Activated T-cell treated with anti-CD3 and anti-CD28 coated beads, Interleukin-2, amount 50 U/mL, for 72 hours (primary cell): ENCODE data around the gene AIG1. TPM values are rescaled to one million over a fixed set of nuclear protein-coding genes. Genes with fewer than 3 reads are reported as not detected.

Experiments
- ATAC-seq, 2 donors: fragments of 150-1000 bp; cut with Tn5 transposase; replicated peaks in 1 of 2; 2 replicates each; pipeline ENCODE4 v1.10.0; 2021; ENCODE audit warnings: moderate library complexity in 2 of 2, mild to moderate bottlenecking in 1 of 2
- DNase-seq, 2 donors: peaks; one replicate each; pipeline ENCODE4 v3.0.0; 2021 to 2022; ENCODE audit warnings: mixed read lengths in 1 of 2
- H3K27ac Mint-ChIP-seq: one replicate; pipeline ENCODE4 v1.8.0; 2022; ENCODE audit warnings: mild to moderate bottlenecking, moderate library complexity, mixed read lengths
- H3K27me3 Mint-ChIP-seq: one replicate; pipeline ENCODE4 v1.8.0; 2022; ENCODE audit warnings: low read depth, mixed read lengths
- H3K36me3 Mint-ChIP-seq, 2 donors: one replicate each; pipeline ENCODE4 v1.8.0; 2022; ENCODE audit warnings: mixed read lengths in 2 of 2, mild to moderate bottlenecking in 1 of 2; ENCODE audit not compliant: insufficient read depth in 2 of 2
- H3K4me1 Mint-ChIP-seq: one replicate; pipeline ENCODE4 v1.8.0; 2022; ENCODE audit warnings: low read depth, mixed read lengths
- H3K4me3 Mint-ChIP-seq, 2 donors: one replicate each; pipeline ENCODE4 v1.8.0; 2022; ENCODE audit warnings: mild to moderate bottlenecking in 2 of 2, mixed read lengths in 2 of 2, moderate library complexity in 2 of 2
- H3K9me3 Mint-ChIP-seq, 2 donors: one replicate each; pipeline ENCODE4 v1.8.0; 2022; ENCODE audit warnings: mixed read lengths in 2 of 2
- total RNA-seq, 2 donors: library from RNA; stranded (reverse); gene quantifications; one replicate each; pipeline ENCODE4 v1.2.3, GENCODE V29; 2022

The AIG1 gene
- total RNA-seq, 2 donors from 2014 or later: 23.8 to 28.2 TPM

DNA sequence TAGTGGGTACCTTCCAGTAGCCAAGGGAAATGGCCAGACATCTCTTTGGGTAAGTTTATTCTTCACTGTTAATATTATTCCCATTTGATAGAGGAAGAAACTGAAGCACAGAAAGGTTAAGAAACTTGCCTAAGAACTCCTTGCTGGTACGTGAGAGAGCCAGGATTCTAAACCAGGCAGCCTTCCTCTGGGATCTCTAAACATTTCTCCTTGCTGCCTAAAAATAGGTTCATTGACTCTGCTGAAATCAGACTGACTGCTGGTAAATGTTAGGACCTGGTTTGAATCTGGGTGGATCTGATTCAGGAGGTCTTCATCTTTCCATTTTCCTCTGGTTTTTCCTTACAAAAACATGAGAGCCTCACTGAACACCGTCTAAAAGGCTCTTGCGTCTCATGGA lies 186.9 kb downstream of the AIG1 start:
- DNase-seq: no peak
- H3K4me1 Mint-ChIP-seq: peaks cover 10% of the 10 kb centered on the region
- no peaks in the 10 kb centered on the region for H3K9me3 Mint-ChIP-seq
- no peak for ATAC-seq
- no peaks in the 10 kb centered on the region for H3K36me3 Mint-ChIP-seq
- H3K27ac Mint-ChIP-seq: no peak overlapping the region
- no peak overlapping the region for H3K4me3 Mint-ChIP-seq
- no peaks in the 10 kb centered on the region for H3K27me3 Mint-ChIP-seq

DNA sequence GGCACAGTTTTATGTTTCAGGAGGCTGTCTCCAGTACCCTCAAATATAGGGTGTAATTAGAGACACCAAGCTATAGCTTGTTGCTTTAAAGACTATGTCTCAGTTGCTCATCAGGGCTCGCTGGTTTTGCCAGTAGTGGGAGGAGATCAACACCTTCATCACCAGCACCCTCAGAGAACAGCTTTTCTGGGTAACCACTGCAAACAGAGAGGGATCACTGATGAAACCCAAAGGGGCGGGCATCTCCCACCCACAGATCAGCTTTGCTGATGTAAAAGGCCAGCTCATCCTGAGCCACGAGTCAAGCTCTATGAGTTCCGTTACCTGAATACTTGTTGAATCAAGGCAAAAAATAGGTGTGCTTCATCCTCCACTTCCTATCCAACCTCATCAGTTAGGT lies 187.7 kb downstream of the AIG1 start:
- no peaks in the 10 kb centered on the region for H3K9me3 Mint-ChIP-seq
- peak; percentile 47 to 57 for DNase-seq

DNA sequence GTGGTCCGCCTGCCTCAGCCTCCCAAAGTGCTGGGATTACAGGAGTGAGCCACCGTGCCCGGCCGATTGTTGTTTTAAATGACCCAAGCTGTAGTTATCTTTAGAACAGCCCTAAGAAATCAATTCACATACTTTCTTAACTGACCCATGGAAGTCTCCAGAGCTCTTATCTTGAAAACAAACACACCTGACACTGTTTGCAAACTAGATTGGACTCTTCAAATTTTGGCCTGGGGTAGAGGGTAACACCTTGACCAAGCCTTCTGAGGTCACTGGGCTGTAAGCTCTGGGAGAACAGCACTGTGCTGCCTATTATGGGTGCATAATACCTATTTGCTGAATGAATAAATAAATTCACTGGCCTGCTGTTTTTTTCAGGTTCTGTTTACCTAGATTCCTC lies 190.6 kb downstream of the AIG1 start:
- DNase-seq (no peak), ATAC-seq (no peak)
- Mint-ChIP-seq H3K27me3 (no peaks in the 10 kb centered on the region), H3K36me3 (no peaks in the 10 kb centered on the region), H3K9me3 (no peaks in the 10 kb centered on the region), H3K27ac (no peak overlapping the region), H3K4me3 (no peak overlapping the region), H3K4me1 (peaks cover 10% of the 10 kb centered on the region)

More for the DNA sequence above, 187.7 kb downstream of the AIG1 start:
- peak; percentile 96 to 97 for ATAC-seq
- peak overlapping the region in 1 of 2 donors; percentile 49 for H3K4me3 Mint-ChIP-seq
- no peaks in the 10 kb centered on the region for H3K36me3 Mint-ChIP-seq
- H3K27me3 Mint-ChIP-seq: no peaks in the 10 kb centered on the region
- H3K4me1 Mint-ChIP-seq: peaks cover 10% of the 10 kb centered on the region
- no peak overlapping the region for H3K27ac Mint-ChIP-seq

DNA sequence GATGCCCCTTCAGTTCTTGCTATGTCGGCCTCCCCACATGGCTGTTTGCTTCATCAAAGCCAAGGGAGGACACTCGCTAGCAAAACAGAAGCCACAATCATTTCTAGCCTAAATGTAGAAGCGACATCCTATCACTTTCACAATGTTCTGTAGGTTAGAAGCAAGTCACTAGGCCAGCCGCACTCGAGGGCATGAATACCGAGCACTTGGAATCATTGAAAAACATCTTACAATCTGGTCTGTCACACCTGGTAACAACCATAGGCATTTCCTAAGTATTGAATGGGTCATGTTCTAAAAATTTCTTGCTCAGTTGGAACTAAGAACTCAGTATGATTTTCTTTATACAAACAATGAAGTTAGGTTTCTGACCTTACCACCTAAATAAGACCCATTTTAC lies 192.3 kb downstream of the AIG1 start:
- H3K4me1 Mint-ChIP-seq: peaks cover 9% of the 10 kb centered on the region
- no peak for ATAC-seq
- H3K27me3 Mint-ChIP-seq: no peaks in the 10 kb centered on the region
- no peaks in the 10 kb centered on the region for H3K9me3 Mint-ChIP-seq
- H3K36me3 Mint-ChIP-seq: no peaks in the 10 kb centered on the region
- no peak overlapping the region for H3K4me3 Mint-ChIP-seq
- no peak overlapping the region for H3K27ac Mint-ChIP-seq
- DNase-seq: no peak

DNA sequence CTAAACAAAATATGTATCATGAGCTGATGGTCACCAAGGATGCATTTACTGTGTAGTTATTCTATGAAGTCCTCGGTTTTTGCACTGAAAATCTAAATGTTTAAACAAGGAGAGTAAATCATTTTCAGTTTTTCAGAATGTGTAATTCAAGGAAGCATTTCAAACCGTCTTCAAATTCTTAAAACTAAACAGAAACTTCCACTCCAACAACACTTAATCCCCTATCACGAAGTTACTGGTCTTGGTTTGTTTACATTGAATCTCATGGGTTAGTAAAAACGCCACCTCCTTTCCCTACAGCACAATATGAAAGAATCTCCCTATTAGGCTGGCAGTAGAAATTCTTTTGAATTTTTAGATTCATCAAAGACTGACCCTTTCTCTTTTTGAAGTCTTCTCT lies 192.9 kb downstream of the AIG1 start:
- H3K4me3 Mint-ChIP-seq: no peak overlapping the region
- no peak overlapping the region for H3K27ac Mint-ChIP-seq

DNA sequence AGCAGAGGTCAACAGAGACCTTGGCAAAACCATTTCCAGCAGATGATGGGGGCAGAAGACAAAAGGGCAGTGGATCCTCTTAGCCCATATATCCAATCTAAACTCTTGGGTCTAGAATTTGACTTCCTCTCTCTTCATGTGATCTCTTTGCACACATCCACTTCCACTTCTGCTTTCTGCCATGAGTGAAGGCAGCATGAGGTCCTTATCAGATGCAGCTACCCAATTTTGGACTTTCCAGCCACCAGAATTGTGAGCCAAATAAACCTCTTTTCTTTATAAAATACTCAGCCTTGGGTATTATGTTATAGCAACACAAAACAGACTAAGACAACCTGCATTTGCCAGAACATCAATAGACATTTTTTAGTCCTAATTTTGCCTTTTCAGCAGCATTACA lies 198.3 kb downstream of the AIG1 start:
- Mint-ChIP-seq H3K9me3 (peaks cover 2 to 8% of the 10 kb centered on the region in 2 donors), H3K27ac (no peak overlapping the region), H3K36me3 (peaks cover 2 to 8% of the 10 kb centered on the region in 2 donors), H3K27me3 (no peaks in the 10 kb centered on the region), H3K4me3 (no peak overlapping the region), H3K4me1 (no peaks in the 10 kb centered on the region)
- no peak for ATAC-seq
- DNase-seq: no peak

More for the DNA sequence above, 192.9 kb downstream of the AIG1 start:
- H3K36me3 Mint-ChIP-seq: no peaks in the 10 kb centered on the region
- ATAC-seq (no peak), DNase-seq (no peak)
- H3K27me3 Mint-ChIP-seq: no peaks in the 10 kb centered on the region
- peaks cover 0 to 3% of the 10 kb centered on the region in 2 donors for H3K9me3 Mint-ChIP-seq
- peaks cover 2% of the 10 kb centered on the region for H3K4me1 Mint-ChIP-seq

DNA sequence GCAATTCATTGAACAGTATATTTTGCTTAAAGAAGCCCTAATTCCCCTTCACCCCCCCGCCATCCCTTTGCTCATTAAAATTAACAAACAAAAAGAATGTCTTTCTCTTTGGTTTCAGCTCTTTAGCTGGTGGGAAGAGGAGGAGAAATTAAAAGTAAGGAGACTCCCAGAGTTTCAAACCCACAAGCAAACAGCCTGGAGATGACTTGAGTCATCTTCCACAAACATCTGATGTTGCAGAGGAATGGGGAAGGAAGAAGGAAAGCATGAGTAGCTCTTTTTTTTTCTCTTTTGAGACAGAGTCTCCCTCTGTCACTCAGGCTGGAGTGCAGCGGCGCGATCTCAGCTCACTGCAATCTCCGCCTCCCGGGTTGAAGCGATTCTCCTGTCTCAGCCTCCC lies 200.2 kb downstream of the AIG1 start:
- no peak overlapping the region for H3K4me3 Mint-ChIP-seq
- ATAC-seq (no peak), DNase-seq (no peak)
- H3K27me3 Mint-ChIP-seq: no peaks in the 10 kb centered on the region
- peaks cover 2 to 8% of the 10 kb centered on the region in 2 donors for H3K9me3 Mint-ChIP-seq
- H3K36me3 Mint-ChIP-seq: peaks cover 2 to 8% of the 10 kb centered on the region in 2 donors
- no peak overlapping the region for H3K27ac Mint-ChIP-seq
- no peaks in the 10 kb centered on the region for H3K4me1 Mint-ChIP-seq

DNA sequence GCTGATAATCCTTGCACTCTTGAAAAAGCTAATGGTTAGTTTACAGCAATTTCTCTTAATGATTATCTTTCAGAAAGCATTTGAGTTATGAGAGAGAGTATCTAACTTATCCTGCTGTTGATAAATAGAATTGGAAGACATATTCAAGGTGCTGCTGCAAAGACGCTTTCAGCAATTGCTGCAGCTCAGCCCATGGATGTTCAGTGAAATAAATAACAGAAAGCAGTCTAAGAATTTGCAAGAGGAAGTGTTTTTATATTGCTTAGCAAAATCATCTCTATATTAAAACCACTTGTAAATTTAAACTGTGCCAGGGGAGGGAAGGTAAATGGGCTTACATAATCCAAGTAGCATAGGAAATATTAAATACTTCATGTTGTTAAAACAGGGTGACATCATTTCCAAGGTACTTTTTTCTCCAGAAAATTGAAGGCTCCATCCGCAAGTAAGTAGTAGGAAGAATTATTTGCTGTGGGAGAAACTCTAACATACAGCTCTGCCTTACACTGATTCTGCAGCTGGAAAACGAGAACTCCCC lies 201.3 kb downstream of the AIG1 start:
- DNase-seq: no peak
- ATAC-seq: no peak
- no peak overlapping the region for H3K4me3 Mint-ChIP-seq
- H3K4me1 Mint-ChIP-seq: no peaks in the 10 kb centered on the region
- peaks cover 2 to 8% of the 10 kb centered on the region in 2 donors for H3K9me3 Mint-ChIP-seq
- peak overlapping the region; percentile 66 for H3K27ac Mint-ChIP-seq
- no peaks in the 10 kb centered on the region for H3K27me3 Mint-ChIP-seq
- peaks cover 2 to 8% of the 10 kb centered on the region in 2 donors for H3K36me3 Mint-ChIP-seq

DNA sequence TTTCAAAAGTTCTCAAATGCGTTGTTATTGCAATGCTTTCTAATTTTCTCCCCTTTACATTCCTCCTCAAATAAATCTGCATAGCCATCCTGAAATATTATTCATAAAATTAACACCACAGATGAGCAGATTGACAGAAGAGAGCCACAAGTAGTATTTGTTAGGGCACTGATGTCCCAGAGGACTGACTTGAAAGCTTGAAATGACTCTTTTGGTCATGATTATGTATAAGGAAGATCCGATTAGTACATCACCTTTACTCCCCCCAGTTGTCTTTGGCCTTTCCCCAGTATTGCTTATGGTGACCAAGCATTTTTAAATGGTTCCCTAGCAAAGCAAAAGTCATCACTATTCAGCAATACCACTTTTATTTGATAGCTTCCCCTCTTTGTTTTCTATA lies 202.2 kb downstream of the AIG1 start:
- Mint-ChIP-seq H3K36me3 (peaks cover 2 to 8% of the 10 kb centered on the region in 2 donors), H3K4me3 (no peak overlapping the region), H3K27me3 (no peaks in the 10 kb centered on the region), H3K4me1 (no peaks in the 10 kb centered on the region), H3K9me3 (peaks cover 2 to 8% of the 10 kb centered on the region in 2 donors), H3K27ac (no peak overlapping the region)
- DNase-seq: no peak
- ATAC-seq: no peak

DNA sequence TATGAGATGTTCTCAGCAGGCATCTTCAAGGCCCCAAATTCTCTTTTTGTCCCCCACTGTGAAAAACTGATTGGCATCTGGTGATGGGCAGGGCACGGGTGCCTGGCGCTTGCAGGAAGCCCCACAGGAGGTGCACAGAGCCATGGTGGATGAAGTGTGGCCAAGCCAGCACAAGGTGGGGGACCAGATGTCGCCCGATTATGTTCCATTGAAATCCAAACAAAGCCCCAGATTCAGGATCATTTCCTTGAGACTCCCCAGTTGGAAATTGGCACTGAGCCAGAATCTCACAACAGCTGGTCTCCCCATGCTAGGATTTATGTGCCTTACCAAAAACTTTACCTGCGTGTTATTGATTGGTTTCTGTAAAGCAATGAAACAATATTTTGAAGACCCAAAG lies 203.7 kb downstream of the AIG1 start:
- Mint-ChIP-seq H3K27me3 (no peaks in the 10 kb centered on the region), H3K9me3 (peaks cover 0 to under 1% of the 10 kb centered on the region in 2 donors), H3K4me3 (no peak overlapping the region), H3K36me3 (peaks cover 0 to 3% of the 10 kb centered on the region in 2 donors), H3K4me1 (no peaks in the 10 kb centered on the region), H3K27ac (no peak overlapping the region)
- no peak for DNase-seq
- no peak for ATAC-seq

DNA sequence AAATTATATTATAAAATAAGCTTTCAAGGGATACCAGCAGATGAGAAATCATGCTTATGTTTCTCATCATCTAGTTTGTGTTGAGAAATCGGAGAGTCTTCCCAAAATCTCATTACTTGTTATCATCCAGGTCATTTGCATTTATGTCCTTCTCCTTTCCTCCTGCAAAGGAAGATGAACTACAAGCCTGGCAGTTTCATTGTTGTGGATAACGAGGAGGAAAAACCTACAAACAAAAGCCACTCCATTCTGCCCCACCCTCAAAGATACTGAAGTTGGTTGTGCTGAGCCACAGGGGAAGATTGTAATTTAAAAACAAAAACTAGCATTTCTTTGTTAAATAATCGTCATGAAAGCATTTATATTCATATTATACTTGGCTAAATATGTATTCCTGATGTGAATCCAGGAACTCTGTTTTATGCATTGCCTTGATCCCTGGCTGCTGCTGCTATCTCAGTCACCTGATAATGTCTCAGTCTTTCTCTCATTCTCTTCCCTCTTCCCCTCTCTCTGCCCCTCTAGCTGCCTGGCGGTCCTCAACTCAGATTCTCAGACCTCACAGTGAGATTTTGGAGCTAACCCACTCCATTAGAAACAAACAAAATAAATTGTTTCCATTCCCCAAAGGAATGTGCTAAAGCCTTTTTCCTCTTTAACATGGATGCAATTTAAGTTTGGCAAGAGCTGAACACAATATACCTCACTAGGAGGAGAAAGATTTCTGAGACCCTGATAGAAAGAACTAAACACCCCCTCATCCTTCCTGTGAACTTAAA lies 204.5 kb downstream of the AIG1 start:
- H3K27ac Mint-ChIP-seq: no peak overlapping the region
- H3K4me1 Mint-ChIP-seq: no peaks in the 10 kb centered on the region
- no peak overlapping the region for H3K4me3 Mint-ChIP-seq
- DNase-seq (no peak), ATAC-seq (no peak)
- no peaks in the 10 kb centered on the region for H3K36me3 Mint-ChIP-seq
- H3K9me3 Mint-ChIP-seq: no peaks in the 10 kb centered on the region
- no peaks in the 10 kb centered on the region for H3K27me3 Mint-ChIP-seq

DNA sequence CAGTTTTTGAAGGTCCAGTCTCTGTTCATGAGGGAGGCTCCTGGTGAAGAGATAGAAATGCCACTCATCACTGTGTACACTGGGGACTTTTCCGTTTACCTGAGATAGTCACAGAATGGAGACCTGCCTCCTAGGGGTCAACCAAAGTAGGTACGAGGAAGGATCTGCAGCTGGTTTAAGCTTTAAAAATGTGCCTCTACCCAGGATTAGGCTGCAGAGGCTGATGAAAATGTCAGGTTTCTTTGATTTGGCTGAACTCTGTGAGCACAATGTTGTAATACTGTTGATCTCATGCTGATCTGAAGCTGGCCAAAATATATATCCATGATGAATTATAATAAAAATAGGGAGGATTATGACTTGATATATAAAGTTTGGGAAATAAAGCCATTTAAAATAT lies 207.1 kb downstream of the AIG1 start:
- ATAC-seq (no peak), DNase-seq (no peak)
- H3K4me1 Mint-ChIP-seq: no peaks in the 10 kb centered on the region
- no peak overlapping the region for H3K27ac Mint-ChIP-seq
- H3K27me3 Mint-ChIP-seq: no peaks in the 10 kb centered on the region
- no peak overlapping the region for H3K4me3 Mint-ChIP-seq
- H3K9me3 Mint-ChIP-seq: peaks cover 0 to 4% of the 10 kb centered on the region in 2 donors
- H3K36me3 Mint-ChIP-seq: peaks cover 1 to 2% of the 10 kb centered on the region in 2 donors

DNA sequence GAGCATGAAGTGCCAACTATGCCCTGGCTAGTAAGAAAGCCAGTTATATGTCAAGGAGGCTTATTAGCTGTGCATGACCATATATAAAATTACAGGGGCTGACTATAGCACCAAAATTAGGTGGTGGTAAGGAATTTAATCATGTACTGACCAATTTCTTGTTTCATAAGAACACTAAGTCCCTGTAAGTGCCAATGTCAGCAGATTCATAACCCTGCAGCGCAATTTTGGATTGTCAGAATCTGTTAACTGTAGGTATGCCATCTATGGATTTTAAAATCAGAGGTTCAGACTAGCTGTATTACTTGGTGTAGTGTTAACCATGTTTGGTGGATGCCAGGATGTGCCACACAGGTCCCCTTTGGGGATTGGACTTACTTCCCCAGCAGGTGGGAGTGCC lies 207.8 kb downstream of the AIG1 start:
- no peak overlapping the region for H3K4me3 Mint-ChIP-seq
- no peak for ATAC-seq
- peaks cover 3 to 4% of the 10 kb centered on the region in 2 donors for H3K9me3 Mint-ChIP-seq
- DNase-seq: no peak
- H3K4me1 Mint-ChIP-seq: no peaks in the 10 kb centered on the region
- H3K27ac Mint-ChIP-seq: no peak overlapping the region
- H3K27me3 Mint-ChIP-seq: no peaks in the 10 kb centered on the region
- H3K36me3 Mint-ChIP-seq: peaks cover 1 to 2% of the 10 kb centered on the region in 2 donors

DNA sequence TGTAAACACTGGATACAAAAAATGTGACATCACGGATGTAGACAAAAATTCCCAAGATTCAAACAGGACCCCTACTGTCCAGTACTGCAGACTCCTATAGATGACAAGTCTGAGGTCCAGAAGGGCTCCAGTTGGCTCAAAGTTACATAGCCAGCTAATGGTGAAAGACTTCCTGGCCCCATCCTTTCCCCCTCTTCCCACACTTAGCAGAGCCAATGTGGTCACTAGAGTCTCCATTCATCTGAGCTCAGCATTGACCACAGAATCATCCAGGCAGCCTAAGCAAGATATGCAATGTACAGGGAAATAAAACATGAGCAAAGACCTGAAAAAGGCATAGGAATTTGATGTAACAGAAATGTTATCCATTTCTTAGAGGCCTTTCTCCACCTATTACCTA lies 209.3 kb downstream of the AIG1 start:
- ATAC-seq: no peak
- Mint-ChIP-seq H3K36me3 (peaks cover 1 to 2% of the 10 kb centered on the region in 2 donors), H3K27ac (no peak overlapping the region), H3K9me3 (peaks cover 3 to 4% of the 10 kb centered on the region in 2 donors), H3K4me1 (no peaks in the 10 kb centered on the region), H3K4me3 (no peak overlapping the region), H3K27me3 (no peaks in the 10 kb centered on the region)
- no peak for DNase-seq
